Measurements from ENCODE around the gene RPS6KA5.

The RPS6KA5 gene

DNA sequence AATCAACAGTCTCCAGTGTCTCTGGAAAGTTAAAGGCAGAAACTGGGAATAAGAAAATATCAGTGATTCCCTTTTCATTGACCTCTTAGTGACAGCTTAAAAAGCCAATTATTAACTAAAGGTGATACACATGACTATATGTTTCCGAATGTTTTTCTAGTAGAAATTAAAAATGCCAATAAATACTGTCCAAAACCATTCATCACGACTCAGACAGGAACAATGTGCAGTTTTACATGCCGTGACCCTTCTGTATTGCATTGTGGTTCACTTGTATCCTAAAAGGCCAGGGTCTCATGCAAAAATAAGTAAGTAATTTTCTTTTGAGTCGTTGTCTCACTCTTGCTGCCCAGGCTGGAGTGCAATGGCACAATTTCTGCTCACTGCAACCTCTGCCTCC lies 138.3 kb downstream of the RPS6KA5 start:
- no peak for DNase-seq

DNA sequence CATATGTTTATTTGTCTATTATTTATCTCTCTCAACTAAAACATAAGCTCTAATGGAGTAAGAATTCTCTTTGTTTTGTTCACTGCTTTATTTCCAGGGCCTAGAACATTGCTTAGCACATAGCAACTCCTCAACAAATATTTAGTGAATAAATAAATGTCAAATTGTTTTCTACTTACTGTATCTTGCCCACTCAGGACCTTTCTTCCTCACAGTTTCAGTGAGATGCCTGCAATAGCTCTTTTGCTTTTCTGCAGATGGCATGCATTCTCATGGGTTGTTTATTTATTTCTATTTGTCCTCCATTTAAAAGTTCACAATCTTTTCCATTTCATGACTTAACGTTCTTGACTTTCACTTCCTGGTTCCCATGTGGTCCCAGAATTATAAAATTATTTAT lies 149.3 kb downstream of the RPS6KA5 start:
- no peak for DNase-seq

GRCh38 chr14:90907178-90907577 lies 153.3 kb downstream of the RPS6KA5 start:
- DNase-seq: no peak

DNA sequence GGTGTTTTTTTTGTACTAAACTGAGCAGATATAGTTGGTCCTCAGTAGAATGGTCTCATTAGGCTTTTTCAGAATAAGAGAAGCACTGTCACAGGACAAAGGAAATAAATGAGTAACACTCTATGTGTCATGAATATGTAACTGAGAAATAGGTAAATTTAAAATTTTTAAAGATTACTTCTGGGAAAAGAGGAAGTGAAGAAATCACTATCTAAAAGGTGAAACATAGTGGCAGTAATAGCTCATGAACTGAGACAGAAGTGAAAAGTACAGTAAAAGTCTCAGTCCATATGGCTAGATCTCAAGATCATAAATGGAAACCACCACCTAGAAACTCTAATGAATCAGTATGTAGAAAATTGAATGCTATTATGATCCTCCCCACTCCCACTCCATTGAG lies 154.9 kb downstream of the RPS6KA5 start:
- no peak for DNase-seq

- peak; percentile 47 for DNase-seq
Measured at GRCh38 chr14:90903101-90903500, 157.3 kb downstream of the RPS6KA5 start.

- DNase-seq: no peak
Measured at GRCh38 chr14:90900476-90901083, 159.9 kb downstream of the RPS6KA5 start.

- no peak for DNase-seq
Measured at GRCh38 chr14:90897022-90897421, 163.4 kb downstream of the RPS6KA5 start.

DNA sequence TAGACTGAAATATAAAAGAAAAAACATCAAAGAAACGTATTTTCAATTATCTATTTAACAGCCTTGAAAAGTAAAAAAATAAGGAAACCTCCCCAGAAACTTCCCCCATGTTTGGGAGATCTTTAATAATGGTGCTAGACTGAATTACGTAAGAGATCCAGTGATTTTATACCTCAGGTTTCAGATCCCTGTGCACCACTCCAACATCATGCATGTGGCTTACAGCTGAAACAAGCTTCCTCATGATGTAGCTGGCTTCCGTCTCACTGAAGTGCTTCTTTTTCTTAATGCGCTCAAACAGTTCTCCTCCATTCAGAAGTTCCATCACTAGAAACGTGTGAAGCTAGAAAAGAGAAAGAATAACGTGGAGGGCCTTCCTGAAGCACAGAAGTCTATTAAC lies 166.2 kb downstream of the RPS6KA5 start:
- no peak for DNase-seq

- DNase-seq: no peak
Measured at GRCh38 chr14:90893510-90893909, 166.9 kb downstream of the RPS6KA5 start.

- no peak for DNase-seq
Measured at GRCh38 chr14:90892970-90893369, 167.5 kb downstream of the RPS6KA5 start.

- DNase-seq: no peak
Measured at GRCh38 chr14:90891326-90891725, 169.1 kb downstream of the RPS6KA5 start.

DNA sequence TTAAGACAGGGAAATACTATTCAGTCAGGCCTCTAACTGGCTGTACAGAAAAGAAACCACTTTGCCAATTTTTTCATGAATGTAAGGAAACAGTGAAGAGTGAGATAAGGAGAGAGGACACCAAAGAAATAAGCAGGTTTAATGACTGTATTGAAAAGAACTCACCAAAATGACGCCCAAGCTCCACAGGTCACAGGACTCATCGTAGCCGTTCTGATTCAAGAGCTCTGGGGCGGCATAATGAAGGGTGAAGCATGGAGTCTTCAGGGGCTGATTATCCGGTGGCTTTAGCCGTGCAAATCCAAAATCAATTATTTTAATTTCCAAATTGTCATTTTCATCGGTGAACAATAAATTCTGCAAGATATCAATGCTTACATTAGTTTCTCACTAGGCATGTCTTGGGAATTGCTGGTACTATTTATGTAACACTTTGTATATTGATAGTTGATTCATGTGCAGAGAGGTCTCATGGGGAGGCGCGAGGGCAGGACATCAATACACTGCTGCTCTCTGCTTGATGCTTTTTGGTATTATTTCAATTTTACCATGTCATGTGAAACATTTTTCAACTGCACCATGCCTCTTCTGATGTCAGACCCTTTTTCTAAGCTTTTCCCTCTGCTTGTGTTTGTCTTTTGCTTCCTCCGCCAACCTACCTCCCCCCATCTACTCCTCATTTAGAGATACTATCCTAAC lies 170.0 kb downstream of the RPS6KA5 start:
- DNase-seq: no peak

- DNase-seq: no peak
Measured at GRCh38 chr14:90886297-90886815, 174.1 kb downstream of the RPS6KA5 start.

- no peak for DNase-seq
Measured at GRCh38 chr14:90883782-90884181, 176.7 kb downstream of the RPS6KA5 start.

DNA sequence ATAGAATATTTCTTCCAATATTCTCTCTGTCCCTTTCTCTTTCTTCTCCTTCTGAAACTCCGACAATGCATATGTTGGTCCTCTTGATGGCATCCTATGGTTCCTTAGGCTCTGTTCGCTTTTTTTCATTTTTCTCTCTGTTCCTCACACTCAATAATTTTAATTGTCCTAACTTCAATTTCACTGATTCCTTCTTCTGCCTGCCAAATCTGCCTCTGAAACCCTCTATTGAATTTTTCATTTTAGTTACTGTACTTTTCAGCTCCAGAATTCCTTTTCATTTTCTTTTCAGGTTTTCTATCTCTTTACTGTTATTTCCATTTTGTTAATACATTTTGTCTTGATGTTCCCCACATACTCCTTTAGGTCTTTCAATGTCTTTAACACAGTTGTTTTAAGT lies 177.2 kb downstream of the RPS6KA5 start:
- no peak for DNase-seq

DNA sequence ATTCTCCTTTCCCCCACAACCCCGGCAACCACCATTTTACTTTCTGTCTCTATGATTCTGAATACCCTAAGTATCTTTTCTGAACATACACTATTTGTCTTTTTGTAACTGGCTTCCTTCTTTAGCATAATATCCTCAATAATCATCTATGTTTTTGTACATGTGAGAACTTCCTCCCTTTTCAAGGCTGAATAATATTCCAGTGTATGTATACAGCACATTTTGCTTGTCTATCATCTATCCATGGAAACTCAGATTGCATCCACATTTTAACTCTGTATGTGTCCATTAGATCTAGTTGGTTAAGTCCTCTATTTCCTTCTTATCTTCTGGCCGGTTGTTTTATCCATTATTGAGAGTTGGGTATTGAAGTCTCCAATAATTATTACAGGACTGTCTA lies 180.2 kb downstream of the RPS6KA5 start:
- DNase-seq: no peak

- no peak for DNase-seq
Measured at GRCh38 chr14:90874599-90874998, 185.8 kb downstream of the RPS6KA5 start.

DNA sequence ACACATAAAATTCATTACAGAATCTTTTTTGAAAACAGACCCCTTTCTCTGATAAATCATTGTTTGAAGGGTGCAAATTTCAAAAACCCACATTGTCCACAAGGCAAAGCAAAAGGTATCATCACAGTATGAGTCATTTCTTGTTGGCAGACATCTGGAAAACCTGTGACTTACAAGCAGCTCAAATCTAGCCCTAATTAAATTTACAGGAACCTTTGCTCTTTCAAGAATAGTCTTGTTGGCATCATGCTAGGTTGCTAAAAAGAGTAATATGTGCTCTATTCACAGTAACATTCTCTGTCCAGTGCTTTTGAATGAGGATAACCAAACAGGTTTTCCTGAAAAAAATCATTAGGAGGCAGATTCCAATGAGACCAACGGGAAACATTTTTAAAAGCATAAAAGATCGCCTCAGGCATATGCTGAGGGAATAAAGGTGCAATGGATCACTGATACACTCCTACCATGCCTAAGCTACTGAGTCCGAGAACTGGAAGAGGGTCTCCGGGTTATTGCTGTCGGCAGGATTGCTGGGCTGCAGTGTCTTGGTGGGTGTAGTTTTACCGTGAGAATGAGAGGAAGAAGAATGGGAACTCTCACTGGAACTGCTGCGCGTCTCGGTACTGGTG lies 188.7 kb downstream of the RPS6KA5 start:
- DNase-seq: no peak

DNA sequence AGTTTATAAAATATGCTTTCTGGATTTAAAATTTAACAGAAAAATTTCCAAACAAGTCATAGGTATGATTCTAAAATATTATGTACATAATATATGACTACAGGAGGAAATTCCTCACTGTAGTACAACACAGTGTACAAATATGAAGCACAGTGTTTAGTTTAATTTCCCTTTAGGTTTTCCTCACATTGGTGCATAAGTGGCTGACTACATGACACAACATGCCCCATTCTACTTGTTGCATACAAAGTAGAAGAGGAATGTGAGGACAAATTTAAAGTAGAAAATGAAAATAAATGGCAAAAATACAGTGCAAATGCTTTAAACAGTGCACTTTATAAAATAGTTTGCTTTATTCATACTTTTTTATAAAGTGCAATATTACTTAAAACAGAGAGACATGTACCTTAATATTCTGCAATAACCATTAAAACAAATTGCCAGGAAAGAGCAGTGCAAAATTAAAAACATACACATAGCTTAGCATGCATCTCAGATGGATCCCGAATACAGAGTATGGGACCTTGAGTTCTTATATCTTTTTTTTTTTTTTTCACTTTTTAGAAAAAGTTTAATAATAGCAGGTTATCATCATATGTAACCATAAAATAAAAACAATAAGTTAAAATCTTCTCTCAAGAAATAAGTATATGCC lies 189.4 kb downstream of the RPS6KA5 start:
- no peak for DNase-seq

DNA sequence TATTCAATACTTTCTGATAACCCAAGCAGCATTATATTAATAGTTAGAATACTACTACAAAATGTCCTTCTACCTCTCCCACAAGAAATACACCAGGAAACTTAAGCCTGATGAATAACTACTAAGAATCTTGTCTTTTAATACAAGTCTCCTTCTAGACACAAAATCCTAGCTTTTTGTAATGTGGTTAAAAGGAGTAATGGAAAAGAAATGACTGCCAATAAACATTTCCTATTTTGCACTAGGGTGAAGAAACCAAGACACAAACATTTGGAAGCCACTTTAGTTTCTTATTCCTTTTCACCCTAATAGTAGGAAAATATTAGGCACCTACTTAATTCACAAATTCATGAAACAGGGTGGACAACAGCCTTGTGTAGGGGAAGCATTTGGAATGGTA lies 192.9 kb downstream of the RPS6KA5 start:
- DNase-seq: no peak

- DNase-seq: no peak
Measured at GRCh38 chr14:90866833-90867232, 193.6 kb downstream of the RPS6KA5 start.

- DNase-seq: no peak
Measured at GRCh38 chr14:90864741-90865140, 195.7 kb downstream of the RPS6KA5 start.

DNA sequence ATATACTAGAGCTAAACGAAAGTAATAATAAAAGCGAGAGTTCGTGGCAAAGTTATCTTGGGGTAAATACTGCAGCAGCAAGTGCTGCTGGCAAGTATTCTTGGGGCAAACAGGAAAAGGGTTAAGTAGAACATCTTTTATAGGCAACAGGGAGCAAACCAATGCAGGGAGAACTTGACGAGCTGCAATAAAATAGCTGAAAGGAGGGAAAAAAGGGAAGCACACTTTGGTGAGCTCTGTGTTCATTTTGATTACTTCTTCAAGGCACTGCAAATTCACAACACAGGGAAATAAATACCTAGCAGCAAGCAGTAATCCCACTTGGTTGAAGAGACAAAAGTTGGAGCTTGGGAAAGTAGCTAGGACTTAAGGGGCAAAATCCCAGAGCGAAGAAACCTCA lies 201.9 kb downstream of the RPS6KA5 start:
- no peak for DNase-seq

DNA sequence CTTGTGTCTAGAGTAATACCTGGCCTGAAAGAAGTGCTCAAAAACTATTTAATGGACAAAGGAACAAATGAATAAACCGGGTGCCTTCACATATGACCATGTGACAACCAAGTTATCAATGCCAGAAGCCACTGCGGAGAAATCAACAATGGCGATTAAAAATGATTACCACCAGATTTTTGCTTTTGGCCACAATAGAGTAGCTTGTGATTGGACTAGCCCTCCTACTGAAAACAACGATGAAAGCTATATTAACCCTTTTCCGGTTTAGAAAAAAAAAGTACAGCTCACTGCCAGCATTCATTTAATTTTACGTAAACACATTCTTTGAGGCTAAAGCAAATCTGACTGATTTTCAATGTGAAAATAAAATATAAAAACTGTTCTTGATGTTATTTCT lies 202.6 kb downstream of the RPS6KA5 start:
- DNase-seq: no peak

Data from CD4-positive, alpha-beta T cell treated with Interferon gamma for 1 hour (primary cell).